Calu3 (cell line): ENCODE results near the gene CDK4. TPM values are rescaled to one million over a fixed set of nuclear protein-coding genes. Genes with fewer than 3 reads are reported as not detected.

ENCODE experiments used
- BruUV-seq: library from RNA; stranded (reverse); fragments of 400-500 nt; replicated peaks from 2 replicates; lab custom pipeline; 2021; lab: Mats Ljungman, UMichigan
- CTCF ChIA-PET: fragments of 300-600 bp; sonication (Branson Sonifier 250); formaldehyde crosslinking; loops from one replicate; lab custom pipeline; 2022; ENCODE audit warnings: antibody characterized with exemption; lab: Charles Lee
- DNase-seq: peaks from one replicate; pipeline ENCODE4 v3.0.0; 2022
- H3K27ac Mint-ChIP-seq: one replicate; pipeline ENCODE4 v1.8.0; 2022; ENCODE audit warnings: mixed read lengths; ENCODE audit not compliant: unreplicated experiment
- H3K27me3 Mint-ChIP-seq: one replicate; pipeline ENCODE4 v1.8.0; 2022; ENCODE audit warnings: mixed read lengths; ENCODE audit not compliant: unreplicated experiment
- H3K36me3 Mint-ChIP-seq: one replicate; pipeline ENCODE4 v1.8.0; 2022; ENCODE audit warnings: mild to moderate bottlenecking, moderate library complexity, mixed read lengths; ENCODE audit not compliant: insufficient read depth, unreplicated experiment
- H3K4me1 Mint-ChIP-seq: one replicate; pipeline ENCODE4 v1.8.0; 2022; ENCODE audit warnings: mild to moderate bottlenecking, low read depth, mixed read lengths; ENCODE audit not compliant: unreplicated experiment
- H3K4me3 Mint-ChIP-seq: one replicate; pipeline ENCODE4 v1.8.0; 2022; ENCODE audit warnings: mild to moderate bottlenecking, low read depth, moderate library complexity, mixed read lengths; ENCODE audit not compliant: unreplicated experiment
- H3K9me3 Mint-ChIP-seq: one replicate; pipeline ENCODE4 v1.8.0; 2022; ENCODE audit warnings: low read depth, mixed read lengths; ENCODE audit not compliant: unreplicated experiment
- CTCF ChIP-seq: fragments of 200-600 bp; IDR thresholded peaks from one replicate; pipeline ENCODE4 v1.8.0; 2022; ENCODE audit warnings: antibody characterized with exemption; ENCODE audit not compliant: unreplicated experiment
- intact Hi-C: fragments of 100-400 bp; cut with micrococcal nuclease; formaldehyde crosslinking; loops from one replicate; pipeline ENCODE4 v1.10.0; 2022; ENCODE audit not compliant: unreplicated experiment
- total RNA-seq: library from RNA; stranded (reverse); gene quantifications from 2 replicates; pipeline ENCODE4 v1.2.3, GENCODE V29; 2022

The CDK4 gene
- total RNA-seq, 1 experiment from 2014 or later: 188 TPM

DNA sequence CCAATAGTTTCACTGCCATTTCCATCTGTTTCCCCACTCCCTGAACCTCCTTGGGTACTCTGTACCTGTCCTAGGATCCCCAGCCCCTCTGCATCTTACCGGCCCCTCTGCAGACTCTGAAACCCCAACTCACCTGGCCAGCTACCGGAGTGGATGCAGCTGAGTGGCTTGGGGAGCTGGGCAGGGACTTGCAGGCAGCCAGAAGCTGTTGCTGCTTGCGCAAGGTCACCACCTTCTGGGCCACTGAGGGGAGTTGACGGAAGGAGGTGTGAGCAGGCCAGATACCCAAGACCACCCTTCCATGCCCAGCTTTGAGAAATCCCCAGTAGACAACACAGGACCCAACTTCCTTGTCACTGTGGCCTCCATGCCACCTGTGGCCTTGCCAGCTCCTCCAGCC lies 19.8 kb downstream of the CDK4 start:
- TF ChIP-seq CTCF: no peak
- CTCF ChIA-PET: no interaction called here
- Mint-ChIP-seq H3K36me3 (peaks cover 5% of the 10 kb centered on the region), H3K4me3 (no peak overlapping the region), H3K27me3 (peaks cover 100% of the 10 kb centered on the region), H3K4me1 (peaks cover 32% of the 10 kb centered on the region), H3K27ac (no peak overlapping the region), H3K9me3 (no peaks in the 10 kb centered on the region)
- no peak for DNase-seq
- no TSS peak for BruUV-seq
- intact Hi-C loops: no loop called here

- Mint-ChIP-seq H3K4me3 (no peak overlapping the region), H3K9me3 (no peaks in the 10 kb centered on the region), H3K27me3 (peaks cover 94% of the 10 kb centered on the region), H3K4me1 (peaks cover 28% of the 10 kb centered on the region), H3K27ac (no peak overlapping the region), H3K36me3 (peaks cover 5% of the 10 kb centered on the region)
- no peak for DNase-seq
- intact Hi-C loops: no loop called here
- no TSS peak for BruUV-seq
- CTCF ChIA-PET: interaction anchor here (0.5 to 0.9 kb wide), 3 partner anchors 9 to 188 kb away, joined by 3 read pairs; no protein-coding TSS in a partner anchor
- TF ChIP-seq CTCF: no peak
Measured at GRCh38 chr12:57731411-57732080, 20.6 kb downstream of the CDK4 start.

GRCh38 chr12:57730336-57731067 lies 21.6 kb downstream of the CDK4 start:
- H3K27ac Mint-ChIP-seq: no peak overlapping the region
- no peaks in the 10 kb centered on the region for H3K9me3 Mint-ChIP-seq
- CTCF ChIA-PET: interaction anchor here (0.6 kb wide), 1 partner anchor 378 kb away, joined by 3 read pairs; no protein-coding TSS in a partner anchor

DNA sequence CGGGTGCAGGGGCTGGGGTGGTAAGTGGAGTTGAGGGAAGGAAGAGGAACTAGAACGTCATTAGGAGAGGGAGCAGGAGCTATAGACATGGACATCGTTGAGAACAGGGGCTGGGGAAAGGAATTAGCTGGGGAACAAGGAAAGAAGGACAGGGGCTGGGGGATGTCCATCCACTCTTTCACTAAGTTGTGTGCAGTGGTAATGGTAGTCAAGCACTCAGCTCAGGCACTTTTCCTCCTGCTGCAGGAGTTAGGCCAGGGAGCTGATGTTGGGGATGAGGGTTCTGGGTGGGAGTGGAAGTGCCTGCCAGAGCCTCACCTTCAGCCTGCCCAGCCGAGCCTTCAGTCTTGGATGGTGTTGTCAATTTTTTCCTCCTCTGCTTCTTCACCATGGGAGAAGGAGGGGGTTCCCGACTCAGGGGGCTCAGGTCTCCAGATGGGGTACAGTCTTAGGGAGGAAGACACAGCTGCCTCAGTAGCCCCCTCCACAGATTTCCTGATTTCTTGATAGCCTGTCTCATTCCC lies 22.7 kb downstream of the CDK4 start:
- CTCF ChIA-PET: interaction anchor here (0.6 to 0.7 kb wide), 2 partner anchors 72 to 618 kb away, joined by 4 to 5 read pairs; no protein-coding TSS in a partner anchor
- Mint-ChIP-seq H3K9me3 (no peaks in the 10 kb centered on the region), H3K4me3 (no peak overlapping the region), H3K27me3 (peaks cover 86% of the 10 kb centered on the region), H3K36me3 (peaks cover 12% of the 10 kb centered on the region), H3K27ac (no peak overlapping the region), H3K4me1 (peaks cover 11% of the 10 kb centered on the region)
- DNase-seq: no peak
- no TSS peak for BruUV-seq
- TF ChIP-seq CTCF: no peak
- intact Hi-C loops: no loop called here

More at GRCh38 chr12:57730336-57731067, 21.6 kb downstream of the CDK4 start:
- no peak overlapping the region for H3K4me3 Mint-ChIP-seq
- TF ChIP-seq CTCF: no peak
- no TSS peak for BruUV-seq
- no peak for DNase-seq
- peaks cover 86% of the 10 kb centered on the region for H3K27me3 Mint-ChIP-seq
- intact Hi-C loops: no loop called here
- peaks cover 22% of the 10 kb centered on the region for H3K4me1 Mint-ChIP-seq
- H3K36me3 Mint-ChIP-seq: peaks cover 12% of the 10 kb centered on the region
